Epithelial cell of esophagus (primary cell): ENCODE measurements around the gene INTS6L.

Source experiments
- DNase-seq: peaks from one replicate; pipeline ENCODE4 v3.0.0; 2010; ENCODE audit warnings: low read depth
- H3K4me3 ChIP-seq: 2 replicates; pipeline ENCODE4 v1.5.1; 2011; ENCODE audit warnings: mild to moderate bottlenecking, low read length, control low read depth
- TF ChIP-seq, protein P1 (sequence below): IDR thresholded peaks from 2 replicates; pipeline ENCODE4 v1.5.1; 2011; ENCODE audit warnings: low read depth, mild to moderate bottlenecking, low read length, control low read depth, inconsistent platforms; ENCODE audit not compliant: insufficient read depth; ENCODE audit errors: missing control alignments

Gene INTS6L

GRCh38 chrX:135489542-135489941 is 30.9 kb upstream of the INTS6L start:
- no peak overlapping the region for H3K4me3 ChIP-seq
- TF ChIP-seq, protein P1, sequence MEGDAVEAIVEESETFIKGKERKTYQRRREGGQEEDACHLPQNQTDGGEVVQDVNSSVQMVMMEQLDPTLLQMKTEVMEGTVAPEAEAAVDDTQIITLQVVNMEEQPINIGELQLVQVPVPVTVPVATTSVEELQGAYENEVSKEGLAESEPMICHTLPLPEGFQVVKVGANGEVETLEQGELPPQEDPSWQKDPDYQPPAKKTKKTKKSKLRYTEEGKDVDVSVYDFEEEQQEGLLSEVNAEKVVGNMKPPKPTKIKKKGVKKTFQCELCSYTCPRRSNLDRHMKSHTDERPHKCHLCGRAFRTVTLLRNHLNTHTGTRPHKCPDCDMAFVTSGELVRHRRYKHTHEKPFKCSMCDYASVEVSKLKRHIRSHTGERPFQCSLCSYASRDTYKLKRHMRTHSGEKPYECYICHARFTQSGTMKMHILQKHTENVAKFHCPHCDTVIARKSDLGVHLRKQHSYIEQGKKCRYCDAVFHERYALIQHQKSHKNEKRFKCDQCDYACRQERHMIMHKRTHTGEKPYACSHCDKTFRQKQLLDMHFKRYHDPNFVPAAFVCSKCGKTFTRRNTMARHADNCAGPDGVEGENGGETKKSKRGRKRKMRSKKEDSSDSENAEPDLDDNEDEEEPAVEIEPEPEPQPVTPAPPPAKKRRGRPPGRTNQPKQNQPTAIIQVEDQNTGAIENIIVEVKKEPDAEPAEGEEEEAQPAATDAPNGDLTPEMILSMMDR = no peak
- no peak for DNase-seq

DNA sequence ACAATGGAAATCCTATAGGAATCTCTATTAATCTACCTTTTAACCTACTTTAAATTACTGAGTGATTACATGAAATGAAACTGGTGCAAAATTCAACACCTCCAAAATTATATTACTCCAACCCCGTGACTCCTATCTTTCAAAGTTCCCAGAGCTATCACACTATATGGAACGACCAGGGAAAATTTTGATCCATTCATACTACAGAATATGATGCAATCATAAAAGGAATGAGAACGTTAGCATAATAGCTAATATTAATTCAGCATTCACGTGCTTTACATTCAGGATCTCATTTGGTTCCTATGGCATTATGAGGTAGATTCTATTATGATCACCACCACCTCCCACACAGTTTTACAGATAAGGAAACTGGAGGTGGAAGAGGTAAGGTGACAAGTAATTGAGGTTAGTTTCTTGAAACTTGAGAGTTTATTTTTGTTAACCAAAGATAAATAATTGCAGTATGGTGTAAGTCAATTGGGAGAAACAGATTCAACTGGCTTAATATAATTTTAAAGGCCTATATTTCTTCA is 29.4 kb upstream of the INTS6L start:
- H3K4me3 ChIP-seq = no peak overlapping the region
- TF ChIP-seq, protein P1 = no peak
- no peak for DNase-seq

- no peak overlapping the region for H3K4me3 ChIP-seq
- DNase-seq = no peak
- TF ChIP-seq, protein P1 = no peak
Observed at GRCh38 chrX:135494453-135494852, 26.0 kb upstream of the INTS6L start.

DNA sequence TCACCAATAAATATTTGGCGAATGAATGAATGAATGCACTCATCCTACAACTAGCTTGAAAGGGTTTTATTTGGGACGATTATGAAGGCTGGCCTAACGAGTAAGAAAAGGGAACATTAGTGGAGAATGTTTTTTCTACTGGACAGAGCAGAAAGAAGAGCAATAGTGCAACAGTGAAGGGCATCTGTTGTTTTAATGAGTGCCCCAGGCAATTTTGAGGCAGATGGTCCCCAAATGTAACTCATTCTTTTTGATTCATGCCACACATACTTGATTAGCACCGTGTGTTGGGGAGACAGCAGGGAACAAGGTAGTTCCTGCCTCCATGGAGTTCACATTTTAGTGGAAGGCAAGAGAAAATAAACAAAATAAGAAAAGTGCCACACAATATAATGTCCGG is 22.7 kb upstream of the INTS6L start:
- H3K4me3 ChIP-seq = no peak overlapping the region
- TF ChIP-seq, protein P1 = no peak
- no peak for DNase-seq

DNA sequence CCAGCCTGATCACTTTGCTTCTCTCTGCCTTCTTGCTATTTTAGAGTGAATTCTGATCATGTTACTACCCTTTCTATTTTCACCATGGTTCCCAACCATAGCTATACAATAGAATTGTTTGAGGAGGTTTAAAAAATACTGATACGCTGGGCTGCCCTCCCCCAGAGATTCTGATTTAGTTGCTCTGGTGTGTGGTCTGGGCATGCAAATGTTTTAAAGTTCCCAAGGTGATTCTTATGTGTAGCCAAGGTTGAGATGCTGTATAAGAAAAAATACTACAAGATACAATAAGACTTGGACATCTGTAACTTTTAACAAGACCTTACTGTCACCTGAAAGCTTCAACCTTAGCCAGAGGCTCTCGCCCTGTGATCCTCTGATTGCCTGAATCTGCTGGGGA is 22.2 kb upstream of the INTS6L start:
- TF ChIP-seq, protein P1 = no peak
- DNase-seq = no peak
- H3K4me3 ChIP-seq = no peak overlapping the region

GRCh38 chrX:135505351-135505750 is 15.1 kb upstream of the INTS6L start:
- TF ChIP-seq, protein P1 = no peak
- no peak overlapping the region for H3K4me3 ChIP-seq
- peak; percentile 52 for DNase-seq

GRCh38 chrX:135509885-135510284 is 10.6 kb upstream of the INTS6L start:
- no peak overlapping the region for H3K4me3 ChIP-seq
- DNase-seq = no peak
- TF ChIP-seq, protein P1 = no peak
